WTC11 (cell line): Measurements from ENCODE around the gene STX8. TPM values are rescaled to one million over a fixed set of nuclear protein-coding genes. Genes with fewer than 3 reads are reported as not detected.

ENCODE experiments used
- ATAC-seq: fragments of 200-7000 bp; cut with Tn5 transposase; 2 replicates; pipeline ENCODE4 v1.10.0; 2021; ENCODE audit warnings: mild to moderate bottlenecking, moderate library complexity
- CTCF ChIA-PET: fragments of 300-600 bp; sonication (Branson Sonifier 250); formaldehyde crosslinking; loops from one replicate; lab custom pipeline; 2021; ENCODE audit warnings: antibody characterized with exemption; lab: Charles Lee
- POLR2A ChIA-PET: fragments of 350-600 bp; sonication (Branson Sonifier 250); formaldehyde crosslinking; loops from one replicate; lab custom pipeline; 2021; ENCODE audit warnings: antibody characterized with exemption; lab: Charles Lee
- DNase-seq: peaks from one replicate; pipeline ENCODE4 v3.0.0; 2021; ENCODE audit warnings: low spot score
- H3K27ac Mint-ChIP-seq: 2 replicates; pipeline ENCODE4 v1.8.0; 2021; ENCODE audit warnings: mixed read lengths
- H3K27me3 Mint-ChIP-seq: 2 replicates; pipeline ENCODE4 v1.8.0; 2021; ENCODE audit warnings: low read depth, mild to moderate bottlenecking, moderate library complexity, mixed read lengths
- H3K36me3 Mint-ChIP-seq: 2 replicates; pipeline ENCODE4 v1.8.0; 2021; ENCODE audit warnings: mixed read lengths
- H3K4me1 Mint-ChIP-seq: 2 replicates; pipeline ENCODE4 v1.8.0; 2022; ENCODE audit warnings: mixed read lengths
- H3K4me3 Mint-ChIP-seq: 2 replicates; pipeline ENCODE4 v1.8.0; 2021; ENCODE audit warnings: mild to moderate bottlenecking, moderate library complexity, mixed read lengths
- H3K9me3 Mint-ChIP-seq: 2 replicates; pipeline ENCODE4 v1.8.0; 2021; ENCODE audit warnings: mixed read lengths
- ATF2 ChIP-seq: sonication (generic); formaldehyde crosslinking; IDR thresholded peaks from 2 replicates; pipeline ENCODE4 v1.8.1; 2022; ENCODE audit warnings: low read depth, missing genetic modification reagents, borderline replicate concordance
- CTCF ChIP-seq: fragments of 200-600 bp; IDR thresholded peaks from 2 replicates; pipeline ENCODE4 v1.8.0; 2022; ENCODE audit warnings: antibody characterized with exemption
- EMX1 ChIP-seq: fragments of 250-450 bp; sonication (Bioruptor Pico); IDR thresholded peaks from 2 replicates; pipeline ENCODE4 v1.8.0; 2021; ENCODE audit warnings: mild to moderate bottlenecking
- ERG ChIP-seq: fragments of 250-450 bp; sonication (Bioruptor Pico); IDR thresholded peaks from 2 replicates; pipeline ENCODE4 v1.8.0; 2021; ENCODE audit warnings: mild to moderate bottlenecking
- TEAD1 ChIP-seq: sonication (generic); formaldehyde crosslinking; IDR thresholded peaks from 2 replicates; pipeline ENCODE4 v1.8.0; 2022; ENCODE audit warnings: mild to moderate bottlenecking, missing genetic modification reagents
- TEAD4 ChIP-seq: sonication (generic); formaldehyde crosslinking; IDR thresholded peaks from 2 replicates; pipeline ENCODE4 v1.8.0; 2022; ENCODE audit warnings: mild to moderate bottlenecking, missing genetic modification reagents
- USF1 ChIP-seq: sonication (generic); formaldehyde crosslinking; IDR thresholded peaks from 2 replicates; pipeline ENCODE4 v1.8.0; 2022; ENCODE audit warnings: mild to moderate bottlenecking, missing genetic modification reagents
- USF2 ChIP-seq: sonication (generic); formaldehyde crosslinking; IDR thresholded peaks from 2 replicates; pipeline ENCODE4 v1.8.1; 2023; ENCODE audit warnings: mild to moderate bottlenecking, missing genetic modification reagents, moderate library complexity
- ZNF317 ChIP-seq: sonication (generic); formaldehyde crosslinking; IDR thresholded peaks from 2 replicates; pipeline ENCODE4 v1.8.1; 2023; ENCODE audit warnings: low read depth, mild to moderate bottlenecking, moderate library complexity, missing genetic modification reagents, borderline replicate concordance
- ZNF396 ChIP-seq: fragments of 250-450 bp; sonication (Bioruptor Pico); IDR thresholded peaks from 2 replicates; pipeline ENCODE4 v1.8.0; 2021; ENCODE audit warnings: mild to moderate bottlenecking, moderate library complexity, borderline replicate concordance
- ZNF532 ChIP-seq: fragments of 250-450 bp; sonication (Bioruptor Pico); IDR thresholded peaks from 2 replicates; pipeline ENCODE4 v1.9.0; 2021; ENCODE audit warnings: mild to moderate bottlenecking, borderline replicate concordance
- ZSCAN18 ChIP-seq: fragments of 250-450 bp; sonication (Bioruptor Pico); IDR thresholded peaks from 2 replicates; pipeline ENCODE4 v2.1.2; 2022; ENCODE audit warnings: mild to moderate bottlenecking, moderate library complexity
- total RNA-seq: library from RNA; stranded (reverse); gene quantifications from 3 replicates; pipeline ENCODE4 v1.2.3, GENCODE V29; 2021

STX8 gene
- total RNA-seq, 1 experiment from 2014 or later = 39.9 TPM

GRCh38 chr17:9537177-9537776 lies 38.3 kb downstream of the STX8 start:
- no peak overlapping the region for H3K27ac Mint-ChIP-seq
- no peak for DNase-seq
- H3K4me3 Mint-ChIP-seq = no peak overlapping the region
- POLR2A ChIA-PET = no interaction called here
- H3K36me3 Mint-ChIP-seq = peaks cover 3% of the 10 kb centered on the region
- peak; percentile 65; the same call in 1 of the 2 replicates for TF ChIP-seq USF1
- no peak for TF ChIP-seq TEAD4 (CRISPR knock-in tag)
- no peak for TF ChIP-seq ZNF532
- peak; percentile 74 for TF ChIP-seq USF2 (CRISPR knock-in tag)
- TF ChIP-seq ZSCAN18 (CRISPR knock-in tag) = no peak
- no peak for TF ChIP-seq ZNF396
- no peak; the same call in 1 of the 2 replicates for ATAC-seq
- H3K9me3 Mint-ChIP-seq = no peaks in the 10 kb centered on the region
- no peaks in the 10 kb centered on the region for H3K27me3 Mint-ChIP-seq
- CTCF ChIA-PET = interaction anchor here (1.8 kb wide), 1 partner anchor 17 kb away, joined by 7 read pairs; no protein-coding TSS in a partner anchor
- H3K4me1 Mint-ChIP-seq = peaks cover 9% of the 10 kb centered on the region

GRCh38 chr17:9536061-9536460 lies 39.6 kb downstream of the STX8 start:
- Mint-ChIP-seq H3K27me3 (no peaks in the 10 kb centered on the region), H3K9me3 (no peaks in the 10 kb centered on the region), H3K36me3 (peaks cover 3% of the 10 kb centered on the region), H3K4me3 (no peak overlapping the region), H3K27ac (0 out of 2 replicates have a peak overlapping the region, but pooled peaks have one; percentile 10), H3K4me1 (peaks cover 16% of the 10 kb centered on the region)
- ChIA-PET CTCF (interaction anchor here (1.8 kb wide), 1 partner anchor 18 kb away, joined by 7 read pairs; no protein-coding TSS in a partner anchor), POLR2A (no interaction called here)
- DNase-seq (no peak), ATAC-seq (no peak)
- TF ChIP-seq CTCF = no peak
- no peak for TF ChIP-seq ERG (CRISPR knock-in tag)
- no peak for TF ChIP-seq ZNF317 (CRISPR knock-in tag)
- TF ChIP-seq ATF2 (CRISPR knock-in tag) = no peak
- no peak for TF ChIP-seq EMX1 (CRISPR knock-in tag)
- no peak for TF ChIP-seq TEAD1 (CRISPR knock-in tag)
